Endodermal cell (in vitro differentiated cells): ENCODE results near the gene POMT1. TPM values are rescaled to one million over a fixed set of nuclear protein-coding genes. Genes with fewer than 3 reads are reported as not detected.

ENCODE experiments used
- DNase-seq: peaks from one replicate; pipeline ENCODE4 v3.0.0-alpha.2; 2017
- H3K27ac ChIP-seq: 2 replicates; pipeline ENCODE4 v1.5.1; 2013; ENCODE audit warnings: mild to moderate bottlenecking, low read depth, low read length, moderate library complexity
- H3K27me3 ChIP-seq: 2 replicates; pipeline ENCODE4 v1.6.1; 2013; ENCODE audit warnings: mild to moderate bottlenecking, low read length, moderate library complexity; ENCODE audit not compliant: insufficient read depth, control insufficient read depth, poor library complexity, severe bottlenecking
- H3K36me3 ChIP-seq: 2 replicates; pipeline ENCODE4 v1.7.0; 2013; ENCODE audit warnings: mild to moderate bottlenecking, low read length, moderate library complexity; ENCODE audit not compliant: control insufficient read depth, insufficient read depth
- H3K4me1 ChIP-seq: one replicate; pipeline ENCODE4 v1.7.0; 2013; ENCODE audit warnings: low read length; ENCODE audit not compliant: control insufficient read depth, insufficient read depth
- H3K4me3 ChIP-seq: 2 replicates; pipeline ENCODE4 v1.5.1; 2013; ENCODE audit warnings: mild to moderate bottlenecking, low read length, moderate library complexity
- H3K9ac ChIP-seq: 2 replicates; pipeline ENCODE4 v1.6.1; 2013; ENCODE audit warnings: mild to moderate bottlenecking, low read length, moderate library complexity; ENCODE audit not compliant: poor library complexity, severe bottlenecking; ENCODE audit errors: extremely low read depth
- H3K9me3 ChIP-seq: 2 replicates; pipeline ENCODE4 v1.6.1; 2013; ENCODE audit warnings: mild to moderate bottlenecking, low read length, moderate library complexity; ENCODE audit not compliant: control insufficient read depth
- H3K27ac Mint-ChIP-seq: 2 replicates; pipeline ENCODE4 v1.8.0; 2020; ENCODE audit warnings: mixed read lengths
- H3K27me3 Mint-ChIP-seq: 2 replicates; pipeline ENCODE4 v1.8.0; 2021; ENCODE audit warnings: mild to moderate bottlenecking, mixed read lengths; ENCODE audit not compliant: insufficient read depth
- H3K36me3 Mint-ChIP-seq: 2 replicates; pipeline ENCODE4 v1.8.0; 2020; ENCODE audit warnings: low read depth, mixed read lengths
- H3K4me1 Mint-ChIP-seq: 2 replicates; pipeline ENCODE4 v1.8.0; 2020; ENCODE audit warnings: mixed read lengths
- H3K4me3 Mint-ChIP-seq: 2 replicates; pipeline ENCODE4 v1.8.0; 2020; ENCODE audit warnings: mild to moderate bottlenecking, moderate library complexity, mixed read lengths
- H3K9me3 Mint-ChIP-seq: 2 replicates; pipeline ENCODE4 v1.8.0; 2020; ENCODE audit warnings: mild to moderate bottlenecking, mixed read lengths
- CTCF ChIP-seq: fragments of 200-600 bp; sonication (generic); conservative IDR thresholded peaks from 2 replicates; pipeline ENCODE4 v1.5.0; 2021; ENCODE audit warnings: antibody characterized with exemption, mild to moderate bottlenecking
- WGBS, 2 experiments: methylation state at CpG; one replicate each; pipeline versions ENCODE4 v1.1.5 to v1.1.7; 2013; ENCODE audit warnings: missing lambda C conversion rate in 2 of 2, mixed read lengths in 1 of 2; ENCODE audit not compliant: insufficient coverage in 1 of 2, insufficient read length in 1 of 2; 5-methylcytosine and 5-hydroxymethylcytosine counted together
- total RNA-seq, 2 donors: library from RNA; stranded (reverse); fragmentation: NEBNext Ultra II Directional in 1 of 2; extraction: Animal tissue kit (Norgen Biotek cat#: 25700) in 1 of 2; gene quantifications; 2 replicates in 1 of 2; 3 replicates in 1 of 2; pipeline ENCODE4 v1.2.1, GENCODE V29; 2021

The POMT1 gene
- total RNA-seq, 2 donors from 2014 or later, result 42.3 to 53.8 TPM

GRCh38 chr9:131464354-131465000 lies 38.2 kb upstream of the POMT1 start:
- H3K4me1 Mint-ChIP-seq, result no peaks in the 10 kb centered on the region
- DNase-seq, result no peak
- Histone ChIP-seq H3K4me1 (no peaks in the 10 kb centered on the region), H3K36me3 (peaks cover 94% of the 10 kb centered on the region), H3K27me3 (no peaks in the 10 kb centered on the region), H3K9ac (no peak overlapping the region), H3K4me3 (no peak overlapping the region), H3K27ac (no peak overlapping the region), H3K9me3 (no peaks in the 10 kb centered on the region)
- H3K27me3 Mint-ChIP-seq, result no peaks in the 10 kb centered on the region
- WGBS, 2 experiments, result 90 to 96% methylated on average over 17 to 24 of the region's 24 CpGs
- no peak overlapping the region for H3K27ac Mint-ChIP-seq
- H3K9me3 Mint-ChIP-seq, result no peaks in the 10 kb centered on the region
- no peak for TF ChIP-seq CTCF
- no peak overlapping the region for H3K4me3 Mint-ChIP-seq
- peaks cover 86% of the 10 kb centered on the region for H3K36me3 Mint-ChIP-seq

- Histone ChIP-seq H3K9ac (no peak overlapping the region), H3K27me3 (no peaks in the 10 kb centered on the region), H3K36me3 (peaks cover 94% of the 10 kb centered on the region), H3K4me1 (no peaks in the 10 kb centered on the region), H3K27ac (no peak overlapping the region), H3K9me3 (no peaks in the 10 kb centered on the region), H3K4me3 (no peak overlapping the region)
- no peaks in the 10 kb centered on the region for H3K4me1 Mint-ChIP-seq
- H3K27ac Mint-ChIP-seq, result no peak overlapping the region
- no peak overlapping the region for H3K4me3 Mint-ChIP-seq
- peaks cover 86% of the 10 kb centered on the region for H3K36me3 Mint-ChIP-seq
- H3K9me3 Mint-ChIP-seq, result no peaks in the 10 kb centered on the region
- 93 to 100% methylated on average over 6 of the region's 6 CpGs for WGBS, 2 experiments
- no peak for DNase-seq
- no peaks in the 10 kb centered on the region for H3K27me3 Mint-ChIP-seq
- no peak for TF ChIP-seq CTCF
Observed at GRCh38 chr9:131465401-131465800, 37.3 kb upstream of the POMT1 start.

GRCh38 chr9:131467214-131467935 lies 35.3 kb upstream of the POMT1 start:
- no peaks in the 10 kb centered on the region for H3K27me3 Mint-ChIP-seq
- 95 to 96% methylated on average over 11 to 13 of the region's 13 CpGs for WGBS, 2 experiments
- peaks cover 93% of the 10 kb centered on the region for H3K36me3 ChIP-seq
- no peaks in the 10 kb centered on the region for H3K4me1 Mint-ChIP-seq
- peak overlapping the region; percentile 49 for H3K27ac Mint-ChIP-seq
- H3K4me3 Mint-ChIP-seq, result no peak overlapping the region
- H3K4me3 ChIP-seq, result no peak overlapping the region
- H3K27ac ChIP-seq, result no peak overlapping the region
- DNase-seq, result no peak
- H3K9me3 Mint-ChIP-seq, result no peaks in the 10 kb centered on the region
- H3K9me3 ChIP-seq, result no peaks in the 10 kb centered on the region
- H3K4me1 ChIP-seq, result no peaks in the 10 kb centered on the region
- TF ChIP-seq CTCF, result no peak
- no peaks in the 10 kb centered on the region for H3K27me3 ChIP-seq
- H3K9ac ChIP-seq, result no peak overlapping the region
- peaks cover 87% of the 10 kb centered on the region for H3K36me3 Mint-ChIP-seq
